SIG-M5 (cell line): Measurements from ENCODE around the gene VANGL1.
"Not testable (repeated sequence)": the region's sequence is repeated elsewhere in the genome, so short reads cannot be mapped to it uniquely, and the experiment has no call there.

Source experiments
- DNase-seq: peaks from one replicate; lab custom pipeline; 2025; lab: John Stamatoyannopoulos, UW

The VANGL1 gene

GRCh38 chr1:115641762-115642167, at the start of gene VANGL1:
TSS of gene VANGL1 (plus strand) at chr1:115641970. CDS start at chr1:115651414, 9,444 bp downstream.
- DNase-seq: no peak

DNA sequence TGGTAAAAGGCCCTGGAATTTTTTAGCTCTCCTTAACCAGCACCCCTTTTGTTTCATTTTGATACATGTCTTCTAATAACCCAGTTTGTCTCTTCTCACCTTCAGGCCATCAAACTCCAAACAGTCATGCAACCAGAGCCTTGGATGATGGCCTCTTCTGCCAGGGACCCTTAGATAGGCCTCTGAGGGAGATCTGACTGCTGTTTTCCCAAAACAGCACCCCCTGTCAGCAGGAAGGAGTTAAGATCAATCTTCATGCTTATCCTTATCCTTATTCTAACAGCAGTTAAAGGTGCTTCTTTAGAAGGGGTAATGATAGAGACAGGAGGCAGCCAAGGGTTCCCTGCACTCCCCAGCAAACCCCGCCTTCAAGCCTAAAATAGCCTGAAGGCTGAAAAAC, 49.5 kb upstream of the VANGL1 start:
- DNase-seq: no peak

GRCh38 chr1:115593365-115594259, 48.2 kb upstream of the VANGL1 start:
- no peak for DNase-seq

- no peak for DNase-seq
These were observed 47.2 kb upstream of the VANGL1 start for GRCh38 chr1:115594600-115594999.

DNA sequence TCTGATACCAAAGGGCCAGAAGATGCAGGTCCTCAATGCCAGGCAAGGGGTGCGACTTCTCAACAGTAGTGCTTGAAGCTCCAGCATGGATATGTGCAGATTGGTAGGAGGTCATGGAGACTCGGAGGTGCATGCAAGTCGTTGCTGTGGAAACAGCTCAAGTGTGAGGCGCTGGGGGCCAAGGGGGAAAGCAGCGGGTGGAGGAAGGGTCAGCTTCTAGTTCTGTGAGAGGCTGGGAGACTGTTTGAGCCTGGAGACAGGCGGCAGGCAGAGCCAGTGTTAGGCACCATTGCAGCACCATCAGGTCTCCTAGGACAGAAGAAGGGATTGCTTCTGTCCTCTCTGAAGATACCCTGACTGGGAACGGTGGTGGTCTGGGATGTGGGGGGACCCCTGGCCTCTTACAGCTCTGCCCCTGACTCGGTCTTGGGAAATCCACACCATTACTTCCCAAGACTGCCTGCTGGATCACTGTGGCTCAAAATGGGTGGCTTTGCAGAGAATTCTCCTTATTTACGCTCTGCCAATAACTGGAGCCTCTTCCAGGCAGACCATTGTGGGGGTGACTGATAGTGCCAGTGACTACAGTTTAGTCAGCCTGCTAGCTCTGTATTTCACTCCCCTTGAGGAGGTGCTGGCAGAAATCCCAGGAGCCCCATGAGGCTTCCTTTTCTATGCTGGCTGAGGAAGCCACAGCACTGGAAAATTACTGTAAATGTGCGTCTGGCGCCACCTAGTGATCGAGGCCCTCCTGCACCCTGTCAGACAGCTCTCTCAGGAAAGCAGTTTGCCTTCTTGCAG, 46.3 kb upstream of the VANGL1 start:
- DNase-seq: no peak

DNA sequence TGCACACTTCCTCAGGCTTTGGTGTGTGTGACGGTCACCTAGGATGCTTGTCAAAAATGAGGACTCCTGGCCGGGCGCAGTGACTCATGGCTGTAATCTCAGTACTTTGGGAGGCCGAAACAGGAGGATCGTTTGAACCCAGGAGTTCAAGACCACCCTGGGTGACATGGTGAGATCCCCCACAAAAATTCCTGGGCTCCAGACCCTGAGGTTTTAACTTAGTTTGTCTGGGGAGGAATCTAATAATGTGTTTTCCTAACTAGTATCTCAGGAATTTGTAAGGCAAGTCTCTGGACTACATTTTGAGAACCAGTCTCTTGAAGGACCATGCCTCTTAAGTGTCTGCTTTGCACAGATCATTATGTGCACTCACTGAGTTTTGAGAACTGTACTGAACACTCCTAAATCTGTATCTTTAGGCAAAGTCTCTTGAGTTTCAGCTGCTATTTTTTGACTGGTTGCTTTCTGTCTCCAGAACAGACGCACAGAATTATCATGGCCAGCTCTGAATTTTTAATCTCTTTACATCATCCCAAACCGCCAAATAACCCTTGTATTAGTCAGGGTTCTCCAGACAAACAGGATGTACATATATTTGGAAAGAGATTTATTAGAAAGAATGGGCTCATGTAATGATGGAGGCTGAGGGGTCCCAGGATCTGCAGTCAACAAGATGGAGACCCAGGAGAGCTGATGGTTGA, 45.5 kb upstream of the VANGL1 start:
- no peak for DNase-seq

GRCh38 chr1:115604508-115604907, 37.3 kb upstream of the VANGL1 start:
- DNase-seq: no peak

DNA sequence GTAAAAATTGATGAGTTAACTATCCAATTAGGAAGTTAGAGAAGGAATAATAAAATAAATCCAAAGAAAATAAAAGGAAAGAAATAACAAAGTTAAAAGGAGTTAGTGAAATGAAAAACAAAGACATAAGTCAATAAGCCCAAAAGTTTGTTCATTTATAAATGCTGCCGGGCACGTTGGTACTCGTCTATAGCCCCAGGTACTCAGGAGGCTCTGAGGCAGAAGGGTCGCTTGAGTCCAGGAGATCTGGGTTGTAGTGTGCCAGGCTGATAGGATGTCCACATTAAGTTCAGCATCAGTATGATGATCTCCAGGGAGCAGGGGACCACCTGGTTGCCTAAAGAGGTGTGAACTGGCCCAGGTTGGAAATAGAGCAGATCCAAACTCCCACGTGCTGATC, 35.5 kb upstream of the VANGL1 start:
- no peak for DNase-seq

GRCh38 chr1:115609021-115609420, 32.7 kb upstream of the VANGL1 start:
- no peak for DNase-seq

- no peak for DNase-seq
These were observed 28.0 kb upstream of the VANGL1 start for GRCh38 chr1:115613767-115614166.

GRCh38 chr1:115620453-115620852, 21.3 kb upstream of the VANGL1 start:
- DNase-seq: no peak

DNA sequence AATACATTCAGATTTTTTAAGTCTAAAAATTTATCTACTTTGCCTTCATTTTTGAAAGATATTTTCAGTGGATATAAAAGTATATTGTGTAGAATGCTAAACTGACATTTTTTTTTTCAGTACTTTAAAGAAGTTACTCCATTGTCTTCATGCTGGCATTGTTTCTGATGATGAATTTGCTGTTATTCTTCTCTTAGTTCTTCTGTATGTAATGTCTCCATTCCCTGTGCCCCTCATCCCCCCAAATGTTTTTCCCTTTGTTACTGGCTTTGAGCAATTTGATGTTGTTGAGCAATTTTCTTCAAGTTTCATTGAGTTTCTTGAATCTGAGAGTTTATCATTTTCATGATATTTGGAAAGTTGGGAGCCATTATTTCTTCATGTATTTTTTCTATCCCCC, 20.8 kb upstream of the VANGL1 start:
- DNase-seq: no peak

GRCh38 chr1:115624859-115625258, 16.9 kb upstream of the VANGL1 start:
- DNase-seq: no peak

GRCh38 chr1:115630342-115630741, 11.4 kb upstream of the VANGL1 start:
- DNase-seq: no peak

DNA sequence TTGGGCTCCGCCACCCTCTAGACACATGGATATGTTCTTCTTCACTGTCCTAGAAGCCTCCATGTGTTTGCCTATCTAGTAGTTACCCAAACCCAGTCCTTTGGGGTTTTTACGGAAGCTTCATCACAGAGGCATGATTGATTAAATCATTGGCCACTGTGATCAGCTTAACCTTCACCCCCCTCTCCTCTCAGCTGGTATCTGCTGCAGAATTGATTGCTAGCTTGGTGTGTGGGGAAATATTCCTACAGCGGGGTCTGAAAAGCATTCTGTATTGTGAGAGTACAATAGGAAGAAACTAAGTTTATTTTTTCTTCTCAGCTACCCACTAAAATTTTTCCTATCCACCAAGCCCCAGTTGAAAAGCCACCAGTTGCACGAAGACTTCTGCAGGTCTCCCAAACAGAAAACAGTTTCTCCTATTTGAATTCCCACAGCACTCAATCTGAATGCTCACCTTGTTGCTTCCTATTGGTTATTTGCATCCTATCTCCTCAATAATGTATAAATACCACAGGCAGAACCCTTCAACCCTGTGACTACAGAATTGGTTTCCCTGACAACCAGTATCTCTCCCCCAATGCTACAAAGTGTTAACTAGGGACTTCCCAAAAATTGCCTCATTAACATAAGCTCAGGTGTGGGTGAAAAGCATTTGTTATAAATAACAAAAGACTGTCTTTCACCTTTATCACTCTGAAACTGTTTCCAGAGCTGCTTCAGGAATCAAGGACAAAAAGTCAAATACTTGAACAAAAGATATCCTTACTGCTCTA, 9.3 kb upstream of the VANGL1 start:
- DNase-seq: no peak

DNA sequence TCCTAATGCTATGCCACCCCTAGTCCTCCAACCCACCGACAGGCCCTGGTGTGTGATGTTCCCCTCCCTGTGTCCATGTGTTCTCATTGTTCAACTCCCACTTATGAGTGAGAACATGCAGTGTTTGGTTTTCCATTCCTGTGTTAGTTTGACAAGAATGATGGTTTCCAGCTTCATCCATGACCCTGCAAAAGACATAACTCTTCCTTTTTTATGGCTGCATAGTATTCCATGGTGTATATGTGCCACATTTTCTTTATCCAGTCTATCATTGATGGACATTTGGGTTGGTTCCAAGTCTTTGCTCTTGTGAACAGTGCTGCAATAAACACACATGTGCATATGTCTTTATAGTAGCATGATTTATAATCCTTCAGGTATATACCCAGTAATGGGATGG, 8.2 kb upstream of the VANGL1 start:
- not testable (repeated sequence) for DNase-seq

DNA sequence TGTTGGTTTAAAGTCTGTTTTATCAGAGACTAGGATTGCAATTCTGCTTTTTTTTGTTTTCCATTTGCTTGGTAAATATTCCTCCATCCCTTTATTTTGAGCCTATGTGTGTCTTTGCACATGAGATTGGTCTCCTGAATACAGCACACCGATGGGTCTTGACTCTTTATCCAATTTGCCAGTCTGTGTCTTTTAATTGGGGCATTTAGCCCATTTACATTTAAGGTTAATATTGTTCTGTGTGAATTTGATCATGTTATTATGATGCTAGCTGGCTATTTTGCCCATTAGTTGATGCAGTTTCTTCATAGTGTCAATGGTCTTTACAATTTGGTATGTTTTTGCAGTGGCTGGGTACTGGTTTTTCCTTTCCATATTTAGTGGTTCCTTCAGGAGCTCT, 4.5 kb upstream of the VANGL1 start:
- DNase-seq: not testable (repeated sequence)

GRCh38 chr1:115640384-115640783, 1.4 kb upstream of the VANGL1 start:
- DNase-seq: no peak

GRCh38 chr1:115642168-115643072, 650 bp downstream of the VANGL1 start:
- no peak for DNase-seq

DNA sequence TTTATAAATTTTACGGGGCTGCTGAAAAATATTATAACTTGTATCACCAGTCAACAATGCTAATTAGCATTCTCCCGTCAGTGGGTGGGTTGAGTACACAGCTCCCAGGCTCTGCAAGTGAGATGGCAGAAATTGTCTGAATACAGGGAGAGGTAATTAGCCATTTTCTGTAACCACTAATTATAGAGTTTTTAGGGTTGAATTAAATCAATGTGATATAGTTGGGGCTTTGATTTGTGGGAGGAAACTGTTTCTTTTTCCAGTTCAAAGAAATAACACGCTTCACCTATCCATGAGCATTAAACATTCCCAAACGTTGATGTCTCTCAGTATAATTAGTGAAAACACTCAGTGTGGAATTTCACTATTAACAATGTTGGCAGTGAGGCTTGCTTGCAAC, 1.5 kb downstream of the VANGL1 start:
- DNase-seq: no peak

- no peak for DNase-seq
These were observed 1.9 kb downstream of the VANGL1 start for GRCh38 chr1:115643666-115644065.
